DND-41 (cell line): ENCODE measurements around the gene NBEAL2.

ENCODE experiments used
- ATAC-seq: fragments of 200-7000 bp; cut with Tn5 transposase; 3 replicates; pipeline ENCODE4 v1.9.1; 2021; ENCODE audit warnings: low read depth; ENCODE audit not compliant: insufficient read depth
- DNase-seq: peaks from one replicate; pipeline ENCODE4 v3.0.0-alpha.2; 2020
- H2AFZ ChIP-seq: 2 replicates; pipeline ENCODE4 v1.6.0; 2012; ENCODE audit warnings: low read depth, low read length
- H3K27ac ChIP-seq: 2 replicates; pipeline ENCODE4 v1.5.1; 2012; ENCODE audit warnings: low read length, inconsistent platforms
- H3K27me3 ChIP-seq: fragments of 200-600 bp; sonication (generic); 2 replicates; pipeline ENCODE4 v1.6.0; 2012; ENCODE audit warnings: low read length, mild to moderate bottlenecking, inconsistent platforms; ENCODE audit not compliant: insufficient read depth, poor library complexity
- H3K36me3 ChIP-seq: 2 replicates; pipeline ENCODE4 v1.5.1; 2012; ENCODE audit warnings: low read length, inconsistent platforms; ENCODE audit not compliant: insufficient read depth
- H3K4me1 ChIP-seq: 2 replicates; pipeline ENCODE4 v1.5.1; 2012; ENCODE audit warnings: mild to moderate bottlenecking, low read length; ENCODE audit not compliant: insufficient read depth
- H3K4me2 ChIP-seq: 2 replicates; pipeline ENCODE4 v1.6.0; 2012; ENCODE audit warnings: mild to moderate bottlenecking, moderate library complexity, low read length, inconsistent platforms; ENCODE audit not compliant: insufficient read depth
- H3K4me3 ChIP-seq, 2 experiments: fragments of 200-600 bp in 1 of 2; shearing (Covaris generic) in 1 of 2; 2 replicates each; pipeline ENCODE4 v1.5.1; 2012 to 2016; ENCODE audit warnings: inconsistent platforms in 2 of 2, low read length in 2 of 2, mild to moderate bottlenecking in 2 of 2, low read depth in 1 of 2, moderate library complexity in 1 of 2
- H3K79me2 ChIP-seq: 2 replicates; pipeline ENCODE4 v1.6.0; 2012; ENCODE audit warnings: low read length, inconsistent platforms; ENCODE audit not compliant: insufficient read depth
- H3K9ac ChIP-seq: 2 replicates; pipeline ENCODE4 v1.6.0; 2012; ENCODE audit warnings: low read depth, mild to moderate bottlenecking, inconsistent platforms, low read length, moderate library complexity
- H3K9me3 ChIP-seq: 2 replicates; pipeline ENCODE4 v1.5.1; 2012; ENCODE audit warnings: low read length, moderate library complexity, mild to moderate bottlenecking, inconsistent platforms; ENCODE audit not compliant: insufficient read depth, severe bottlenecking
- H4K20me1 ChIP-seq: 2 replicates; pipeline ENCODE4 v1.6.0; 2012; ENCODE audit warnings: low read length; ENCODE audit not compliant: insufficient read depth
- EZH2 ChIP-seq: IDR thresholded peaks from 3 replicates; pipeline ENCODE4 v1.6.1; 2012; ENCODE audit warnings: borderline replicate concordance, low read depth, mild to moderate bottlenecking, moderate library complexity, low read length, inconsistent platforms; ENCODE audit not compliant: severe bottlenecking
- TF ChIP-seq, protein P1 (sequence below): IDR thresholded peaks from 2 replicates; pipeline ENCODE4 v1.5.1; 2012; ENCODE audit warnings: borderline replicate concordance, low read length, moderate library complexity, mild to moderate bottlenecking; ENCODE audit not compliant: poor library complexity, severe bottlenecking; ENCODE audit errors: extremely low read depth

NBEAL2 gene

DNA sequence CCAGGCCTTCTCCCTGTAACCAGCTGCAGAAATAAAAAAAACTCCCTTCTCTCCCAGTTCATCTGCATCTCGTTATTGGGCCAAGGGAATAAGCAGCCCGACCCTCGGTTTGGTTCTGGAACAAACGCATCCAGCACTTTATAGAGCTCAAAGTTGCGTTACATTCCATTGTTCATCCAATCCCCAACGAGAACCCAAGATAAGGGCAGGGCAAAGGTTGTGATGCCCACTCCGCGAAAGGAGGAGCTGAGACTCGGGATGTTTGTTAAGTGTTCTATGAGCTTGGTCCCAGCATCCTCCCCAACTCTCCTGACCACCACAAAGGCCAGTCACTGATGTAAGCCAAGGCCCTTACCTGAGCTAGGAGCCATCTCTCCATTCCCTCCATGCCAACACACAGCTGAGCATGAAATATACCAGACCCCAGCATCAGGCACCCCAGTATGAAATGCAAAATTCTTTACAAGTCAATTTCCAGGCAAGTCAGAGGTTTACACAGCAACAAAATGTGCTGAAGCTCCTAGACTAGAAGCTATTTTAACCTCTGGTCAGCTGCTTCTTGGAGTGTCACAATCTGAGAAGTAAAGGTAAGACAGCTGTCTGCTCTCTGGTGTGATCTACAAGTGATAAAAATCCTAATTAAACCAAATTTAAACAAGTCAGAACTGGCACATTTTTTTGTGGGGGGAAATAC is 20.9 kb upstream of the NBEAL2 start:
- Histone ChIP-seq H3K4me3 (no peak overlapping the region), H3K4me2 (no peak overlapping the region), H2AFZ (no peak overlapping the region), H3K9me3 (no peaks in the 10 kb centered on the region), H3K79me2 (peaks cover 96% of the 10 kb centered on the region), H4K20me1 (peaks cover 53% of the 10 kb centered on the region), H3K36me3 (peaks cover 17% of the 10 kb centered on the region), H3K9ac (no peak overlapping the region; the same call in 1 of the 2 replicates), H3K27ac (peak overlapping the region; percentile 51), H3K4me1 (peaks cover 76% of the 10 kb centered on the region), H3K27me3 (no peaks in the 10 kb centered on the region)
- no peak for TF ChIP-seq EZH2
- TF ChIP-seq, protein P1, sequence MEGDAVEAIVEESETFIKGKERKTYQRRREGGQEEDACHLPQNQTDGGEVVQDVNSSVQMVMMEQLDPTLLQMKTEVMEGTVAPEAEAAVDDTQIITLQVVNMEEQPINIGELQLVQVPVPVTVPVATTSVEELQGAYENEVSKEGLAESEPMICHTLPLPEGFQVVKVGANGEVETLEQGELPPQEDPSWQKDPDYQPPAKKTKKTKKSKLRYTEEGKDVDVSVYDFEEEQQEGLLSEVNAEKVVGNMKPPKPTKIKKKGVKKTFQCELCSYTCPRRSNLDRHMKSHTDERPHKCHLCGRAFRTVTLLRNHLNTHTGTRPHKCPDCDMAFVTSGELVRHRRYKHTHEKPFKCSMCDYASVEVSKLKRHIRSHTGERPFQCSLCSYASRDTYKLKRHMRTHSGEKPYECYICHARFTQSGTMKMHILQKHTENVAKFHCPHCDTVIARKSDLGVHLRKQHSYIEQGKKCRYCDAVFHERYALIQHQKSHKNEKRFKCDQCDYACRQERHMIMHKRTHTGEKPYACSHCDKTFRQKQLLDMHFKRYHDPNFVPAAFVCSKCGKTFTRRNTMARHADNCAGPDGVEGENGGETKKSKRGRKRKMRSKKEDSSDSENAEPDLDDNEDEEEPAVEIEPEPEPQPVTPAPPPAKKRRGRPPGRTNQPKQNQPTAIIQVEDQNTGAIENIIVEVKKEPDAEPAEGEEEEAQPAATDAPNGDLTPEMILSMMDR: no peak
- ATAC-seq (no peak), DNase-seq (no peak)

DNA sequence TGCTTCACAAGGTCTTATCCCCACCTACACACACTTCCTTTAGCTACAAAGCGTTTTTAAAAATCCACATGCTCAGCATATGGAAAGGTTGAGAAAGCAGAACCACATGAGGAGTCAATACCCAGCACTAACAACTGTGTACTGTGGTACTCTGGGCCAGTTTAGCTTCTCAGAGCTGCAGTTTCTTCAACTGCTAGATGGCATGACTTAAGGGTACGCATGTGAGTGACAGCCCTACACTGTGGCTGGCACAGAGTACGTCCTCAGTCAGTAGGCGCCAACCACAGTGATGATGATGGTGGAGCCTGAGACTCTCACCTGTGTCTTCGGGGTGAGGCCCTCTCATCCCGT is 20.3 kb upstream of the NBEAL2 start:
- Histone ChIP-seq H3K4me1 (peaks cover 71% of the 10 kb centered on the region), H4K20me1 (peaks cover 50% of the 10 kb centered on the region), H2AFZ (no peak overlapping the region), H3K9me3 (no peaks in the 10 kb centered on the region), H3K4me3 (no peak overlapping the region), H3K27me3 (no peaks in the 10 kb centered on the region), H3K27ac (peak overlapping the region; percentile 51), H3K36me3 (peaks cover 17% of the 10 kb centered on the region), H3K79me2 (peaks cover 91% of the 10 kb centered on the region), H3K9ac (no peak overlapping the region), H3K4me2 (no peak overlapping the region)
- no peak for DNase-seq
- no peak for TF ChIP-seq EZH2
- TF ChIP-seq, protein P1: no peak
- ATAC-seq: no peak

DNA sequence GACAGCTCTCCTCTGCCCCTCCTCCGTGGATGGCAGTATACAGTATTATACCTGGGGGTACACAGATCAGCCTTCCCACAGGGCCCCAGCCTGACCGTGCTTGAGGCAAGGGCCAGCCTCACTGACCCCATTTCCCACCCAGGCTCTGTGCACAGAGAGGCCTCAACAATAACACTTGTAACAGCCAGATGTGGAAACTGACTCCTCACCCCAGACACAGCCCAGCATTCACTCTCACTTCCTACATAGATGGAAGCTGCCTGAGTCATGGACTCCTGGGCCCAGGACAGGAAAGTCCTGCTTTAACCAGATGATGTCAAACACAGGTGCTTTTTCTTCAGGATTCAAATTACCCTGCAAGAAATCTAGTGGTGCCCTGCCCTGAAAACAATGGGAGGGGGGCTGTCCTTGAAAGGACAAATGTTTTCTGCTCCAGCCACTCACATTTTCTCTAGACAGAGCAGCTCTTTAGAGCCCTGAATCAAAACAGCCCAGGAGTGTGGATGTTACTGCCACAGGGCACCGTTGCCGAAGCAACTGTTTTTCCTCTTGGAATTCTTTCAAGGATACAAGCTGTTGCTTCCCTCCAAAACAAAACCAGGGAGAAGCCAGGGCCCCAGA is 19.3 kb upstream of the NBEAL2 start:
- Histone ChIP-seq H3K9ac (no peak overlapping the region), H3K27me3 (no peaks in the 10 kb centered on the region), H3K36me3 (peaks cover 20% of the 10 kb centered on the region), H2AFZ (no peak overlapping the region), H3K4me1 (peaks cover 60% of the 10 kb centered on the region), H3K4me3 (no peak overlapping the region), H3K4me2 (no peak overlapping the region), H4K20me1 (peaks cover 52% of the 10 kb centered on the region), H3K9me3 (no peaks in the 10 kb centered on the region), H3K79me2 (peaks cover 86% of the 10 kb centered on the region), H3K27ac (peak overlapping the region; percentile 51)
- TF ChIP-seq, protein P1: no peak
- no peak for TF ChIP-seq EZH2
- DNase-seq (no peak), ATAC-seq (no peak)
